ENCODE measurements around the gene NDUFS3.
"Not testable (repeated sequence)": the region's sequence is repeated elsewhere in the genome, so short reads cannot be mapped to it uniquely, and the experiment has no call there.

NDUFS3 gene

GRCh38 chr11:47534704-47535251 lies 44.1 kb upstream of the NDUFS3 start:
- TF ChIP-seq, protein P1, sequence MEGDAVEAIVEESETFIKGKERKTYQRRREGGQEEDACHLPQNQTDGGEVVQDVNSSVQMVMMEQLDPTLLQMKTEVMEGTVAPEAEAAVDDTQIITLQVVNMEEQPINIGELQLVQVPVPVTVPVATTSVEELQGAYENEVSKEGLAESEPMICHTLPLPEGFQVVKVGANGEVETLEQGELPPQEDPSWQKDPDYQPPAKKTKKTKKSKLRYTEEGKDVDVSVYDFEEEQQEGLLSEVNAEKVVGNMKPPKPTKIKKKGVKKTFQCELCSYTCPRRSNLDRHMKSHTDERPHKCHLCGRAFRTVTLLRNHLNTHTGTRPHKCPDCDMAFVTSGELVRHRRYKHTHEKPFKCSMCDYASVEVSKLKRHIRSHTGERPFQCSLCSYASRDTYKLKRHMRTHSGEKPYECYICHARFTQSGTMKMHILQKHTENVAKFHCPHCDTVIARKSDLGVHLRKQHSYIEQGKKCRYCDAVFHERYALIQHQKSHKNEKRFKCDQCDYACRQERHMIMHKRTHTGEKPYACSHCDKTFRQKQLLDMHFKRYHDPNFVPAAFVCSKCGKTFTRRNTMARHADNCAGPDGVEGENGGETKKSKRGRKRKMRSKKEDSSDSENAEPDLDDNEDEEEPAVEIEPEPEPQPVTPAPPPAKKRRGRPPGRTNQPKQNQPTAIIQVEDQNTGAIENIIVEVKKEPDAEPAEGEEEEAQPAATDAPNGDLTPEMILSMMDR (IDR thresholded peaks at IDR 0.05; ENCODE audit: control extremely low read depth, extremely low read depth, low read depth, missing control alignments), result no peak
- DNase-seq (ENCODE audit: extremely low spot score), result no peak
- ChIA-PET POLR2A (interaction anchor here (0.5 kb wide), 1 partner anchor 322 kb away, joined by 3 read pairs; no protein-coding TSS in a partner anchor), CTCF (interaction anchor here (1.5 to 15.9 kb wide), 4 partner anchors 8 to 36 kb away, joined by 3 to 125 read pairs (median 4); partner anchors contain the start of gene CELF1)

DNA sequence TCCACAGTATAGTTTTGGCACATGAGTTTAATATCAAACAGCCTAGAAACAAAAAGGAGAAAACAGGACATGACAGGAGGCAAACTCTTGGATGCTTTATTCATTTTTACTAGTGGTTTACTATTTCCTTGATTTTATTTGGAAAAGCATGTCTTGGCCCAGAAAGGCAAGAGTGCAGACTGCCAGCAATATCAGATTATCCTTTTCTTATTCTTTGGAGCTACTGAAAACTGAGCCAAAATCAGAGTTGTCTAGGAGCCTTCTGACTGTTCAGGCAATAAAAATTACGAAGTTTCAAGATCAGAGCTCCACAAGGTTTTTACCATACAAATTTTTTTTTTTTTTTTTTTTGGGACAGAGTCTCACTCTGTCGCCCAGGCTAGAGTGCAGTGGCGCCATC lies 42.0 kb upstream of the NDUFS3 start:
- CTCF ChIA-PET, result interaction anchor here (1.0 to 15.9 kb wide), 6 partner anchors 8 to 25 kb away, joined by 3 to 125 read pairs (median 5); partner anchors contain the start of gene CELF1
- no peak for DNase-seq (ENCODE audit: extremely low spot score)
- POLR2A ChIA-PET, result interaction anchor here (0.6 kb wide), 1 partner anchor 185 kb away, joined by 4 read pairs; no protein-coding TSS in a partner anchor
- TF ChIP-seq, protein P1 (IDR thresholded peaks at IDR 0.05; ENCODE audit: control extremely low read depth, extremely low read depth, low read depth, missing control alignments), result no peak

DNA sequence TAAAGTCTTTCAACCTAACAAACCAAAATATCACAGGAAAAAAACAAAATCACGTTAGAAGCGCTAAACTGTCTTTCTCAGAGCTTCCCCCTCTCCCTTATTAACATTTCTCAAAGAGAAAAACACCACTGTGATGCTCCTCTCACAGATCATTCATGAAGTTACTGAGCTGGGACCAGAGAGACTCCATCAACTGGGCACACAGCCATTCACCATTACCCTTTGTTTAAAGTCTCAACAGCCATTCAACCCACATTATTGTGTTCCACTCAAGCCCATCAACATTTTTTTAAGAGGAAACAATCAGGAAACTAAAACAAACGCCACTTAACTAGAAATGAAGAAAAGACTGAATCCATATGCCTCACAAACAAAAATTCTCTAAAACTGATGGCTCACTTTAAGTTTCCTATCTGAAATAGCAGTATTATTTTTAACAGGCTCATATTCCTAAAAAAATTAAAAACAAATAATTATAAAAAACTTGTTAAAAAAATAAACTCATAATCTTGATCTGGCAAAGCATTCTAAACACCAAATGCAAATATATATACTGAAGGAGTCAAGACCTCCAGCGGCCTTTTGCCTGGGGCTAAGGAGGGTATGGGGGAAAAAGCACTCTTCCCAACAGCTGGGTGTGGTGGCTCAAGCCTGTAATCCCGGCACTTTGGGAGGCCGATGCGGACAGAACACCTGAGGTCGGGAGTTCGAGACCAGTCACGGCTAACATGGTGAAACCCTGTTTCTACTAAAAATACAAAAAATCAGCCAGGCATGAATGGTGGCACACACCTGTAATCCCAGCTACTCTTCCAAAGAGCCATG lies 39.9 kb upstream of the NDUFS3 start:
- TF ChIP-seq, protein P1 (IDR thresholded peaks at IDR 0.05; ENCODE audit: control extremely low read depth, extremely low read depth, low read depth, missing control alignments), result no peak
- no peak for DNase-seq (ENCODE audit: extremely low spot score)
- POLR2A ChIA-PET, result interaction anchor here (0.5 kb wide), 1 partner anchor 311 kb away, joined by 4 read pairs; no protein-coding TSS in a partner anchor
- CTCF ChIA-PET, result interaction anchor here (0.9 to 15.9 kb wide), 7 partner anchors 13 to 63 kb away, joined by 3 to 125 read pairs (median 5); partner anchors contain the start of gene CELF1

DNA sequence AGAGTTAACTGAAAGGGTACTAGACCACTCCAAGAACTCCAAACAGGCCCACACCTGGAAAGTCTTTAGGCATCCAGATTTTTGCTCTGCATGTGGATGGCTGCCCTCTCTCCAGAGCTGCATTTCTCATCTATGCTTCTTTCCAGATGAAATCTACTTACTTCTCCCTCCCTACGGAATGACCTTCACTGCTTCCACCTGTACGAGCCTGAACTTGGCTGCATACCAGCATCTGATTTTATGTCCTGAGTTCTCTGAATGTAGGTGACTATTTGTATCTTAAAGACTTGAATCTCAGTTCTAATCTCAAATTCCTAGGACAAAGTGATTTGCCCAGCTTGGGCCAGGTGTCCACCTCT lies 39.2 kb upstream of the NDUFS3 start:
- TF ChIP-seq, protein P1 (IDR thresholded peaks at IDR 0.05; ENCODE audit: control extremely low read depth, extremely low read depth, low read depth, missing control alignments), result no peak
- ChIA-PET CTCF (interaction anchor here (0.8 to 15.9 kb wide), 7 partner anchors 13 to 29 kb away, joined by 3 to 125 read pairs (median 6); partner anchors contain the start of gene CELF1), POLR2A (no interaction called here)
- DNase-seq (ENCODE audit: extremely low spot score), result no peak

DNA sequence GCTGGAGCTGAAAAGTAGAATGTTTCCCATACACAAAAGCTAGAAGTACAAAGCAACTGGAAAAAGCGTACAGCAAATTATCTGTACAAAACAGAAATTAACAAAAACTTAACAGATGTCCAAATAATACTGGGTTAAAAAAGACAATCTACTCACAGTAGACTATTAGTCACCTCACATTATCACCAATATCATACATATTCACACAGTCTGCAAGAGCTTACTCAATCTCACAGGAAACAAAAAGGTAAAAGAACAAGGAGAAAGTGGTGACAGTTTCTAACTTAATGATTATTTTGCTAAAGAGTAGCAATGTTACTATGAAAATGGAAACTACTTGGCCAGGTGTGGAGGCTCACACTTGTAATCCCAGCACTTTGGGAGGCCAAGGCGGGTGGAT lies 37.8 kb upstream of the NDUFS3 start:
- POLR2A ChIA-PET, result interaction anchor here (0.6 kb wide), 1 partner anchor 200 kb away, joined by 3 read pairs; no protein-coding TSS in a partner anchor
- TF ChIP-seq, protein P1 (IDR thresholded peaks at IDR 0.05; ENCODE audit: control extremely low read depth, extremely low read depth, low read depth, missing control alignments), result no peak
- no peak for DNase-seq (ENCODE audit: extremely low spot score)
- CTCF ChIA-PET, result interaction anchor here (1.2 to 15.9 kb wide), 5 partner anchors 11 to 26 kb away, joined by 3 to 125 read pairs (median 8); partner anchors contain the start of gene CELF1

- CTCF ChIA-PET, result interaction anchor here (2.1 to 2.2 kb wide), 2 partner anchors 11 to 12 kb away, joined by 6 to 7 read pairs; no protein-coding TSS in a partner anchor
- TF ChIP-seq, protein P1 (IDR thresholded peaks at IDR 0.05; ENCODE audit: control extremely low read depth, extremely low read depth, low read depth, missing control alignments), result no peak
- DNase-seq (ENCODE audit: extremely low spot score), result no peak
- POLR2A ChIA-PET, result no interaction called here
Observed at GRCh38 chr11:47545298-47545697, 33.6 kb upstream of the NDUFS3 start.

GRCh38 chr11:47546274-47546673 lies 32.6 kb upstream of the NDUFS3 start:
- CTCF ChIA-PET; DNase-seq (ENCODE audit: extremely low spot score); POLR2A ChIA-PET: not testable (repeated sequence)

Measured in GM10248 (cell line).